ENCODE data around the gene LARP4B.

DNA sequence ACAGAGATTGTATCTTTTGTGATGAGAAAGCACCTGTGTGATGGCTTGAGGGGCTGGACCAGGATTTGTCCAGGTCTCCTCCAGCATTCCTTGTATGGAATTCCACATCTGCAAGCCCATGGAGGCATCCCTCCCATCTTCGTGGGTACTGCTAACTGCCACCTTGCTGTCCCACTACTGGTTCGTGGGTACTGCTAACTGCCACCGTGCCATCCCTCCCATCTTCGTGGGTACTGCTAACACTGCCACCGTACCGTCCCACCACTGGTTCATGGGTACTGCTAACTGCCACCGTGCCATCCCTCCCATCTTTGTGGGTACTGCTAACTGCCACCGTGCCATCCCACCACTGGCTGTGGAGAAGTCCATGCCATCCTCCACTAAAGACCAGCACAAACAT, 111.7 kb downstream of the LARP4B start:
- TF ChIP-seq, protein P1, sequence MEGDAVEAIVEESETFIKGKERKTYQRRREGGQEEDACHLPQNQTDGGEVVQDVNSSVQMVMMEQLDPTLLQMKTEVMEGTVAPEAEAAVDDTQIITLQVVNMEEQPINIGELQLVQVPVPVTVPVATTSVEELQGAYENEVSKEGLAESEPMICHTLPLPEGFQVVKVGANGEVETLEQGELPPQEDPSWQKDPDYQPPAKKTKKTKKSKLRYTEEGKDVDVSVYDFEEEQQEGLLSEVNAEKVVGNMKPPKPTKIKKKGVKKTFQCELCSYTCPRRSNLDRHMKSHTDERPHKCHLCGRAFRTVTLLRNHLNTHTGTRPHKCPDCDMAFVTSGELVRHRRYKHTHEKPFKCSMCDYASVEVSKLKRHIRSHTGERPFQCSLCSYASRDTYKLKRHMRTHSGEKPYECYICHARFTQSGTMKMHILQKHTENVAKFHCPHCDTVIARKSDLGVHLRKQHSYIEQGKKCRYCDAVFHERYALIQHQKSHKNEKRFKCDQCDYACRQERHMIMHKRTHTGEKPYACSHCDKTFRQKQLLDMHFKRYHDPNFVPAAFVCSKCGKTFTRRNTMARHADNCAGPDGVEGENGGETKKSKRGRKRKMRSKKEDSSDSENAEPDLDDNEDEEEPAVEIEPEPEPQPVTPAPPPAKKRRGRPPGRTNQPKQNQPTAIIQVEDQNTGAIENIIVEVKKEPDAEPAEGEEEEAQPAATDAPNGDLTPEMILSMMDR (conservative IDR thresholded peaks at IDR 0.05; ENCODE audit: low read length): no peak
- TF ChIP-seq EZH2phosphoT487 (IDR thresholded peaks at IDR 0.05; ENCODE audit: borderline replicate concordance, low read depth, low read length): no peak

Measured in OCI-LY7 (cell line).